ENCODE measurements around the gene FBRSL1. TPM values are rescaled to one million over a fixed set of nuclear protein-coding genes. Genes with fewer than 3 reads are reported as not detected.

The FBRSL1 gene
- total and polyA plus RNA-seq, 8 donors = 31.1 to 62.5 (median 44.2) TPM

- DNase-seq (peak in 1 of 6 donors; percentile 18), FAIRE-seq (no peak), ATAC-seq (no peak)
- intact Hi-C loops (cut with DNase I) = no loop called here
- 74 to 76% methylated on average over 19 of the region's 19 CpGs for WGBS, 2 donors
- peaks cover 0 to 26% (median 0%) of the 10 kb centered on the region in 3 donors for H3K36me3 ChIP-seq
- H3K27me3 ChIP-seq = no peaks in the 10 kb centered on the region
- H3K9me3 ChIP-seq = no peaks in the 10 kb centered on the region
- H3K4me1 ChIP-seq = peaks cover 35 to 38% (median 37%) of the 10 kb centered on the region in 3 donors
- H3K27ac ChIP-seq = no peak overlapping the region
- H3K4me3 ChIP-seq = no peak overlapping the region
- TF ChIP-seq CTCF (IDR thresholded peaks at IDR 0.05) = no peak
Measured at GRCh38 chr12:132511516-132512196, 21.7 kb downstream of the FBRSL1 start.

- FAIRE-seq (no peak), DNase-seq (peak in 1 of 6 donors; percentile 16), ATAC-seq (no peak)
- H3K4me1 ChIP-seq = peaks cover 35 to 38% (median 37%) of the 10 kb centered on the region in 3 donors
- no peak overlapping the region for H3K27ac ChIP-seq
- 77 to 87% methylated on average over 28 of the region's 28 CpGs for WGBS, 2 donors
- H3K9me3 ChIP-seq = no peaks in the 10 kb centered on the region
- H3K36me3 ChIP-seq = peaks cover 0 to 26% (median 0%) of the 10 kb centered on the region in 3 donors
- TF ChIP-seq CTCF (IDR thresholded peaks at IDR 0.05) = no peak
- no peak overlapping the region for H3K4me3 ChIP-seq
- intact Hi-C loops (cut with DNase I) = no loop called here
- H3K27me3 ChIP-seq = no peaks in the 10 kb centered on the region
Measured at GRCh38 chr12:132512197-132513069, 22.5 kb downstream of the FBRSL1 start.

- WGBS, 2 donors = 90 to 91% methylated on average over 4 of the region's 4 CpGs
- TF ChIP-seq CTCF (IDR thresholded peaks at IDR 0.05) = no peak
- intact Hi-C loops (cut with DNase I) = no loop called here
- ATAC-seq = no peak
- H3K4me1 ChIP-seq = peaks cover 41 to 43% (median 42%) of the 10 kb centered on the region in 3 donors
- H3K36me3 ChIP-seq = peaks cover 0 to 26% (median 0%) of the 10 kb centered on the region in 3 donors
- H3K27ac ChIP-seq = peak overlapping the region in 2 of 4 donors; percentile 61 to 71
- FAIRE-seq = no peak
- no peaks in the 10 kb centered on the region for H3K9me3 ChIP-seq
- H3K4me3 ChIP-seq = no peak overlapping the region
- no peak for DNase-seq
- no peaks in the 10 kb centered on the region for H3K27me3 ChIP-seq
Measured at GRCh38 chr12:132513070-132513398, 23.1 kb downstream of the FBRSL1 start.

GRCh38 chr12:132513458-132514135, 23.6 kb downstream of the FBRSL1 start:
- Histone ChIP-seq H3K4me3 (no peak overlapping the region), H3K36me3 (peaks cover 0 to 22% (median 0%) of the 10 kb centered on the region in 3 donors), H3K9me3 (no peaks in the 10 kb centered on the region), H3K4me1 (peaks cover 42 to 43% (median 42%) of the 10 kb centered on the region in 3 donors), H3K27ac (peak overlapping the region; percentile 10 to 71 (median 58)), H3K27me3 (no peaks in the 10 kb centered on the region)
- TF ChIP-seq CTCF (IDR thresholded peaks at IDR 0.05) = no peak
- peak in 2 of 4 donors; percentile 6 to 25 for ATAC-seq
- WGBS, 2 donors = 69 to 75% methylated on average over 23 to 24 of the region's 24 CpGs
- intact Hi-C loops (cut with DNase I) = no loop called here
- no peak for FAIRE-seq
- DNase-seq = peak in 2 of 6 donors; percentile 33 to 49

Measured in pancreas (tissue), 10 donors.